ENCODE results near the gene GLI3. TPM values are rescaled to one million over a fixed set of nuclear protein-coding genes. Genes with fewer than 3 reads are reported as not detected.

Gene GLI3
- total and polyA plus RNA-seq, 10 of the 15 experiments (the other 5 are each of a cell fraction or from before 2014, with no cell fraction given): 0.01 TPM; not detected in 8

DNA sequence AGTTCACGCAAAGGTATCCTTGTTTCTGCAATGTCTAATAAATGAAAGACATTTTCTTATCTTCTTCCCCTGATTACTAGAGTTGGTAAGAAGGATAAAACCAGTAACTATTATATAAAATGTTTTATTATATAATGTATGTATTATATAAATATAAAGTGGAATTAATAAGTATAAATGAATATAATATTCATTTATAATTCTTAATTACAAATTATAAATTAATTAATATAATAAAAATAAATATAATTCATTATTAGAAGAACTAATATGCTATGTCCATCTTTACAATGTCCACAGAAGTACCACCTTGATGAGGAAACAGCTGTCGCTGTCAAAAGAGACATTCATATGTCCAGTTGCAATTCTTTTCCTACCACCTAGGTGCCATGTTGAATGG, 177.7 kb downstream of the GLI3 start:
- TF ChIP-seq RCOR1 (conservative IDR thresholded peaks at IDR 0.05; ENCODE audit: low read depth, low read length) (no peak), ZBED1 (IDR thresholded peaks at IDR 0.05; ENCODE audit: borderline replicate concordance) (no peak), FOS (IDR thresholded peaks at IDR 0.05; ENCODE audit: borderline replicate concordance, extremely low read depth, insufficient read length) (no peak), RB1 (IDR thresholded peaks at IDR 0.05; ENCODE audit: borderline replicate concordance) (no peak), RAD51 (IDR thresholded peaks at IDR 0.05) (no peak), ZNF217 (IDR thresholded peaks at IDR 0.05) (no peak), ATF7 (IDR thresholded peaks at IDR 0.05; ENCODE audit: low read depth) (no peak)
- Histone ChIP-seq H3K9ac (ENCODE audit: control insufficient read depth, insufficient read depth, low read length) (no peak overlapping the region), H3K27ac (ENCODE audit: control insufficient read depth, insufficient read depth) (no peak overlapping the region), H3K4me1 (ENCODE audit: control insufficient read depth, insufficient read depth, low read length) (no peaks in the 10 kb centered on the region), H2AFZ (ENCODE audit: control insufficient read depth, low read depth, low read length) (no peak overlapping the region), H3K79me2 (ENCODE audit: control insufficient read depth, insufficient read depth, low read length) (no peaks in the 10 kb centered on the region), H3K4me2 (ENCODE audit: control insufficient read depth, insufficient read depth) (no peak overlapping the region), H3K9me3 (replicated peaks; ENCODE audit: control insufficient read depth, insufficient read depth, low read length) (no peaks in the 10 kb centered on the region), H3K27me3 (replicated peaks in 1 of 2; ENCODE audit: control insufficient read depth in 2 of 2, insufficient read depth in 2 of 2, low read length in 1 of 2) (no peaks in the 10 kb centered on the region), H3K4me3 (no peak overlapping the region), H4K20me1 (ENCODE audit: control insufficient read depth, insufficient read depth) (no peaks in the 10 kb centered on the region), H3K36me3 (ENCODE audit: control insufficient read depth in 2 of 2, insufficient read depth in 2 of 2, low read length in 1 of 2) (no peaks in the 10 kb centered on the region)
- ChIA-PET RAD21 (ENCODE audit: unreplicated experiment) (no interaction called here), SMC1A (ENCODE audit: uncharacterized antibody, unreplicated experiment) (interaction anchor here (1.1 kb wide), 1 partner anchor 9 kb away, joined by 4 read pairs; no protein-coding TSS in a partner anchor), CTCF (interaction anchor here (0.5 kb wide), 1 partner anchor 849 kb away, joined by 3 read pairs; no protein-coding TSS in a partner anchor), POLR2A (no interaction called here)
- FAIRE-seq: no peak
- WGBS (ENCODE audit: insufficient coverage, insufficient replicate concordance, low lambda C conversion rate, missing lambda C conversion rate): 71% methylated on average over 2 of the region's 2 CpGs
- no peak for DNase-seq (ENCODE audit: low read depth, low spot score)
- ATAC-seq: no peak
- in situ Hi-C loops (cut with MboI) (no loop called here), intact Hi-C loops (cut with micrococcal nuclease; ENCODE audit: unreplicated experiment) (no loop called here)
- no TSS peak for BruUV-seq (replicated peaks)

GRCh38 chr7:42057331-42057730, 179.7 kb downstream of the GLI3 start:
- Histone ChIP-seq H3K4me1 (ENCODE audit: control insufficient read depth, insufficient read depth, low read length) (no peaks in the 10 kb centered on the region), H3K79me2 (ENCODE audit: control insufficient read depth, insufficient read depth, low read length) (no peaks in the 10 kb centered on the region), H3K36me3 (ENCODE audit: control insufficient read depth in 2 of 2, insufficient read depth in 2 of 2, low read length in 1 of 2) (no peaks in the 10 kb centered on the region), H3K4me2 (ENCODE audit: control insufficient read depth, insufficient read depth) (no peak overlapping the region), H4K20me1 (ENCODE audit: control insufficient read depth, insufficient read depth) (no peaks in the 10 kb centered on the region), H3K9me3 (replicated peaks; ENCODE audit: control insufficient read depth, insufficient read depth, low read length) (no peaks in the 10 kb centered on the region), H2AFZ (ENCODE audit: control insufficient read depth, low read depth, low read length) (no peak overlapping the region), H3K27ac (ENCODE audit: control insufficient read depth, insufficient read depth) (no peak overlapping the region), H3K4me3 (no peak overlapping the region), H3K9ac (ENCODE audit: control insufficient read depth, insufficient read depth, low read length) (no peak overlapping the region), H3K27me3 (replicated peaks in 1 of 2; ENCODE audit: control insufficient read depth in 2 of 2, insufficient read depth in 2 of 2, low read length in 1 of 2) (no peaks in the 10 kb centered on the region; a peak in 1 of 4 replicates)
- ATAC-seq: no peak
- SMC1A ChIA-PET (ENCODE audit: uncharacterized antibody, unreplicated experiment): interaction anchor here (0.6 to 1.1 kb wide), 4 partner anchors 17 to 135 kb away, joined by 3 to 5 read pairs (median 4); no protein-coding TSS in a partner anchor
- no peak for DNase-seq (ENCODE audit: low read depth, low spot score)
- no TSS peak for BruUV-seq (replicated peaks)
- POLR2A ChIA-PET: no interaction called here
- 48% methylated on average over 2 of the region's 2 CpGs for WGBS (ENCODE audit: insufficient coverage, insufficient replicate concordance, low lambda C conversion rate, missing lambda C conversion rate)
- in situ Hi-C loops (cut with MboI) (no loop called here), intact Hi-C loops (cut with micrococcal nuclease; ENCODE audit: unreplicated experiment) (no loop called here)
- RAD21 ChIA-PET (ENCODE audit: unreplicated experiment): no interaction called here
- no peak for FAIRE-seq
- CTCF ChIA-PET: interaction anchor here (1.1 kb wide), 1 partner anchor 30 kb away, joined by 4 read pairs; no protein-coding TSS in a partner anchor
- TF ChIP-seq EGR1 (IDR thresholded peaks at IDR 0.05; ENCODE audit: borderline replicate concordance in 1 of 2, low read depth in 2 of 2, low read length in 2 of 2): no peak
- TF ChIP-seq FOXK2 (IDR thresholded peaks at IDR 0.05): no peak
- no peak for TF ChIP-seq FOXM1 (IDR thresholded peaks at IDR 0.05; ENCODE audit: low read depth, low read length)
- TF ChIP-seq ZNF384 (IDR thresholded peaks at IDR 0.05; ENCODE audit: borderline replicate concordance, low read depth, low read length): no peak
- TF ChIP-seq ZBTB40 (IDR thresholded peaks at IDR 0.05; ENCODE audit: borderline replicate concordance): no peak
- no peak for TF ChIP-seq HDGF (IDR thresholded peaks at IDR 0.05)
- TF ChIP-seq, protein P1, sequence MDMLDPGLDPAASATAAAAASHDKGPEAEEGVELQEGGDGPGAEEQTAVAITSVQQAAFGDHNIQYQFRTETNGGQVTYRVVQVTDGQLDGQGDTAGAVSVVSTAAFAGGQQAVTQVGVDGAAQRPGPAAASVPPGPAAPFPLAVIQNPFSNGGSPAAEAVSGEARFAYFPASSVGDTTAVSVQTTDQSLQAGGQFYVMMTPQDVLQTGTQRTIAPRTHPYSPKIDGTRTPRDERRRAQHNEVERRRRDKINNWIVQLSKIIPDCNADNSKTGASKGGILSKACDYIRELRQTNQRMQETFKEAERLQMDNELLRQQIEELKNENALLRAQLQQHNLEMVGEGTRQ (IDR thresholded peaks at IDR 0.05; ENCODE audit: borderline replicate concordance, low read depth, low read length): no peak
- TF ChIP-seq MEF2B (IDR thresholded peaks at IDR 0.05; ENCODE audit: partially characterized antibody, poor library complexity, severe bottlenecking): no peak

Data from GM12878 (cell line).